HepG2 (cell line): ENCODE results near the gene FGFR3. TPM values are rescaled to one million over a fixed set of nuclear protein-coding genes. Genes with fewer than 3 reads are reported as not detected.

Experiments
- NFE2L1 ChIP-seq: sonication (generic); formaldehyde crosslinking; IDR thresholded peaks from 2 replicates; pipeline ENCODE4 v1.4.0; 2020; ENCODE audit warnings: missing genetic modification reagents, mild to moderate bottlenecking, borderline replicate concordance
- NFKB2 ChIP-seq: sonication (generic); formaldehyde crosslinking; IDR thresholded peaks from 2 replicates; pipeline ENCODE4 v1.4.0; 2020; ENCODE audit warnings: missing genetic modification reagents, borderline replicate concordance
- SIN3A ChIP-seq: IDR thresholded peaks from 2 replicates; pipeline ENCODE4 v1.6.1; 2011; ENCODE audit warnings: low read depth, mild to moderate bottlenecking, control low read depth, low read length, borderline replicate concordance
- SP5 ChIP-seq: IDR thresholded peaks from 2 replicates; pipeline ENCODE4 v1.6.1; 2016; ENCODE audit warnings: low read depth, borderline replicate concordance
- U2AF2 ChIP-seq: fragments of 200-400 bp; formaldehyde crosslinking; IDR thresholded peaks from 2 replicates; pipeline ENCODE4 v1.6.1; 2017; ENCODE audit warnings: low read depth, mild to moderate bottlenecking, low read length
- ZNF746 ChIP-seq: sonication (generic); formaldehyde crosslinking; IDR thresholded peaks from 2 replicates; pipeline ENCODE4 v1.8.0; 2022; ENCODE audit warnings: mild to moderate bottlenecking, missing genetic modification reagents
- ZNF766 ChIP-seq: sonication (generic); formaldehyde crosslinking; IDR thresholded peaks from 2 replicates; pipeline ENCODE4 v1.5.0; 2020; ENCODE audit warnings: missing genetic modification reagents, borderline replicate concordance
- ZNF841 ChIP-seq: sonication (generic); formaldehyde crosslinking; IDR thresholded peaks from 2 replicates; pipeline ENCODE4 v1.8.1; 2023; ENCODE audit warnings: missing genetic modification reagents, borderline replicate concordance
- ZSCAN30 ChIP-seq: sonication (generic); formaldehyde crosslinking; IDR thresholded peaks from 2 replicates; pipeline ENCODE4 v1.5.0; 2020; ENCODE audit warnings: mild to moderate bottlenecking, missing genetic modification reagents
- polyA plus RNA-seq, 8 experiments: library from polyadenylated mRNA; depleted of rRNA in 3 of 8; stranded (reverse) in 7 of 8; unstranded in 1 of 8; fragments of >200 nt; fragmentation: Illumina TruSeq in 4 of 8; extraction: Trizol in 4 of 8; gene quantifications; 2 replicates each; pipeline versions ENCODE4 v1.2.1 to v1.2.3, GENCODE V29; 2011 to 2016; ENCODE audit warnings: low read depth in 4 of 8, missing spikeins in 1 of 8, mixed read lengths in 1 of 8; ENCODE audit not compliant: insufficient read depth in 1 of 8
- total RNA-seq, 5 experiments: library from RNA; depleted of rRNA; stranded (reverse); fragments of >200 nt; fragmentation: Illumina TruSeq; extraction: Trizol; gene quantifications; 2 replicates each; pipeline ENCODE4 v1.2.3, GENCODE V29; 2016; ENCODE audit warnings: low read depth in 1 of 5
- TF ChIP-seq, protein P1 (sequence below): sonication (generic); formaldehyde crosslinking; IDR thresholded peaks from 2 replicates; pipeline ENCODE4 v1.4.0; 2020; ENCODE audit warnings: missing genetic modification reagents
- TF ChIP-seq, protein P2 (sequence below): sonication (generic); IDR thresholded peaks from 2 replicates; pipeline ENCODE4 v1.6.1; 2016; ENCODE audit warnings: low read depth, borderline replicate concordance
- TF ChIP-seq, protein P3 (sequence below): sonication (generic); formaldehyde crosslinking; IDR thresholded peaks from 2 replicates; pipeline ENCODE4 v1.4.0; 2020; ENCODE audit warnings: missing genetic modification reagents, borderline replicate concordance
- TF ChIP-seq, protein P4 (sequence below): IDR thresholded peaks from 2 replicates; pipeline ENCODE4 v1.6.1; 2016; ENCODE audit warnings: mild to moderate bottlenecking
- TF ChIP-seq, protein P5 (sequence below): IDR thresholded peaks from 2 replicates; pipeline ENCODE4 v1.6.1; 2016
- TF ChIP-seq, protein P6 (sequence below): sonication (generic); formaldehyde crosslinking; IDR thresholded peaks from 2 replicates; pipeline ENCODE4 v1.4.0; 2020; ENCODE audit warnings: missing genetic modification reagents, borderline replicate concordance

FGFR3 gene
- total and polyA plus RNA-seq, 2 of the 13 experiments (the other 11 are each of a cell fraction or from before 2014, with no cell fraction given), result 103 to 109 TPM

DNA sequence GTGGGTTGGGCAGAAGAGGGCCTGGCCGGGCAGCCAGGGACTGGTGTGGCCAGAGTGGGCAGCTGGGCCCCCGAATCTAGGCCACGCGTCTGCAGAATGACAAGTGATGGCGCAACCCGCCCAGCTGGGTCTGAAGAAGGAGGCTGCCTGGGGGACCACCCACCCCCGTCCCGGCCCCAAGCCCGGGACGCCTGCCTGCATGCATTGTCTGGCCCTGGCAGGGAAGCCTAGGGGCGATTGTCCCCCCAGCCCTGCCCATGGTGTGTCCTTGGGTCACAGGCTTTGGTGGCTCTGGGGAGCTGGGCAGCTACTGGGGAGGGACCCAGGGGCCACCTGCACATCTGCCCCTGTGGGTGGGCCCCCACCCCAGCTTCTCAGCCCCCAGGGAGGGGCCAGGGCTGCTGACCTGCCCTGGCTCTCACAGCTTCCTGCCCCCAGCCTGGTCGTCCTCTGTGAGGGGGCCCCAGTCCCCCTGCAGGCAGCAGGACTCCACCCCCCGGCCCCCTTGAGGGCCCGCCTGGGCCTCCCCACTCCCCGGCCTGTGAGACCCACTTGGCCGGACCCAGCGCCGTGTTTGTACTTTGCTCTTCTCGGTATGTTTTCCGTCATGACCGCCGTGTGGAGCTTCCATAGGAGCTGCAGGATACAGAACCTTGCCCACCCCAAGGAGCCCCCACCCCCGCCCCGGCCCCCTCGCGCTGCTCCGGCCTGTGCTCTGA is 4.9 kb downstream of the FGFR3 start (continued):
- TF ChIP-seq, protein P1, sequence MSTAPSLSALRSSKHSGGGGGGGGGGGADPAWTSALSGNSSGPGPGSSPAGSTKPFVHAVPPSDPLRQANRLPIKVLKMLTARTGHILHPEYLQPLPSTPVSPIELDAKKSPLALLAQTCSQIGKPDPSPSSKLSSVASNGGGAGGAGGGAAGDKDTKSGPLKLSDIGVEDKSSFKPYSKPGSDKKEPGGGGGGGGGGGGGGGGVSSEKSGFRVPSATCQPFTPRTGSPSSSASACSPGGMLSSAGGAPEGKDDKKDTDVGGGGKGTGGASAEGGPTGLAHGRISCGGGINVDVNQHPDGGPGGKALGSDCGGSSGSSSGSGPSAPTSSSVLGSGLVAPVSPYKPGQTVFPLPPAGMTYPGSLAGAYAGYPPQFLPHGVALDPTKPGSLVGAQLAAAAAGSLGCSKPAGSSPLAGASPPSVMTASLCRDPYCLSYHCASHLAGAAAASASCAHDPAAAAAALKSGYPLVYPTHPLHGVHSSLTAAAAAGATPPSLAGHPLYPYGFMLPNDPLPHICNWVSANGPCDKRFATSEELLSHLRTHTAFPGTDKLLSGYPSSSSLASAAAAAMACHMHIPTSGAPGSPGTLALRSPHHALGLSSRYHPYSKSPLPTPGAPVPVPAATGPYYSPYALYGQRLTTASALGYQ (CRISPR knock-in tag), result peak; percentile 57; the same call in 1 of the 2 replicates
- TF ChIP-seq NFE2L1 (CRISPR knock-in tag) (no peak), ZSCAN30 (CRISPR knock-in tag) (no peak), U2AF2 (no peak), ZNF841 (no peak), ZNF766 (CRISPR knock-in tag) (0 out of 2 replicates have a peak, but pooled peaks have one; percentile 32), ZNF746 (CRISPR knock-in tag) (peak; percentile 49; the same call in 1 of the 2 replicates), SP5 (CRISPR knock-in tag) (peak; percentile 65; the same call in 1 of the 2 replicates), NFKB2 (CRISPR knock-in tag) (0 out of 2 replicates have a peak, but pooled peaks have one; percentile 20), SIN3A (0 out of 2 replicates have a peak, but pooled peaks have one; percentile 59)
- TF ChIP-seq, protein P2, sequence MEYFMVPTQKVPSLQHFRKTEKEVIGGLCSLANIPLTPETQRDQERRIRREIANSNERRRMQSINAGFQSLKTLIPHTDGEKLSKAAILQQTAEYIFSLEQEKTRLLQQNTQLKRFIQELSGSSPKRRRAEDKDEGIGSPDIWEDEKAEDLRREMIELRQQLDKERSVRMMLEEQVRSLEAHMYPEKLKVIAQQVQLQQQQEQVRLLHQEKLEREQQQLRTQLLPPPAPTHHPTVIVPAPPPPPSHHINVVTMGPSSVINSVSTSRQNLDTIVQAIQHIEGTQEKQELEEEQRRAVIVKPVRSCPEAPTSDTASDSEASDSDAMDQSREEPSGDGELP, result peak; percentile 89
- TF ChIP-seq, protein P3, sequence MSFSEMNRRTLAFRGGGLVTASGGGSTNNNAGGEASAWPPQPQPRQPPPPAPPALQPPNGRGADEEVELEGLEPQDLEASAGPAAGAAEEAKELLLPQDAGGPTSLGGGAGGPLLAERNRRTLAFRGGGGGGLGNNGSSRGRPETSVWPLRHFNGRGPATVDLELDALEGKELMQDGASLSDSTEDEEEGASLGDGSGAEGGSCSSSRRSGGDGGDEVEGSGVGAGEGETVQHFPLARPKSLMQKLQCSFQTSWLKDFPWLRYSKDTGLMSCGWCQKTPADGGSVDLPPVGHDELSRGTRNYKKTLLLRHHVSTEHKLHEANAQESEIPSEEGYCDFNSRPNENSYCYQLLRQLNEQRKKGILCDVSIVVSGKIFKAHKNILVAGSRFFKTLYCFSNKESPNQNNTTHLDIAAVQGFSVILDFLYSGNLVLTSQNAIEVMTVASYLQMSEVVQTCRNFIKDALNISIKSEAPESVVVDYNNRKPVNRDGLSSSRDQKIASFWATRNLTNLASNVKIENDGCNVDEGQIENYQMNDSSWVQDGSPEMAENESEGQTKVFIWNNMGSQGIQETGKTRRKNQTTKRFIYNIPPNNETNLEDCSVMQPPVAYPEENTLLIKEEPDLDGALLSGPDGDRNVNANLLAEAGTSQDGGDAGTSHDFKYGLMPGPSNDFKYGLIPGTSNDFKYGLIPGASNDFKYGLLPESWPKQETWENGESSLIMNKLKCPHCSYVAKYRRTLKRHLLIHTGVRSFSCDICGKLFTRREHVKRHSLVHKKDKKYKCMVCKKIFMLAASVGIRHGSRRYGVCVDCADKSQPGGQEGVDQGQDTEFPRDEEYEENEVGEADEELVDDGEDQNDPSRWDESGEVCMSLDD (CRISPR knock-in tag), result peak; percentile 85; the same call in 1 of the 2 replicates
- TF ChIP-seq, protein P4, sequence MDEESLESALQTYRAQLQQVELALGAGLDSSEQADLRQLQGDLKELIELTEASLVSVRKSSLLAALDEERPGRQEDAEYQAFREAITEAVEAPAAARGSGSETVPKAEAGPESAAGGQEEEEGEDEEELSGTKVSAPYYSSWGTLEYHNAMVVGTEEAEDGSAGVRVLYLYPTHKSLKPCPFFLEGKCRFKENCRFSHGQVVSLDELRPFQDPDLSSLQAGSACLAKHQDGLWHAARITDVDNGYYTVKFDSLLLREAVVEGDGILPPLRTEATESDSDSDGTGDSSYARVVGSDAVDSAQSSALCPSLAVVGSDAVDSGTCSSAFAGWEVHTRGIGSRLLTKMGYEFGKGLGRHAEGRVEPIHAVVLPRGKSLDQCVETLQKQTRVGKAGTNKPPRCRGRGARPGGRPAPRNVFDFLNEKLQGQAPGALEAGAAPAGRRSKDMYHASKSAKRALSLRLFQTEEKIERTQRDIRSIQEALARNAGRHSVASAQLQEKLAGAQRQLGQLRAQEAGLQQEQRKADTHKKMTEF (CRISPR knock-in tag), result peak; percentile 51; the same call in 1 of the 2 replicates
- TF ChIP-seq, protein P5, sequence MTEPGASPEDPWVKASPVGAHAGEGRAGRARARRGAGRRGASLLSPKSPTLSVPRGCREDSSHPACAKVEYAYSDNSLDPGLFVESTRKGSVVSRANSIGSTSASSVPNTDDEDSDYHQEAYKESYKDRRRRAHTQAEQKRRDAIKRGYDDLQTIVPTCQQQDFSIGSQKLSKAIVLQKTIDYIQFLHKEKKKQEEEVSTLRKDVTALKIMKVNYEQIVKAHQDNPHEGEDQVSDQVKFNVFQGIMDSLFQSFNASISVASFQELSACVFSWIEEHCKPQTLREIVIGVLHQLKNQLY (CRISPR knock-in tag), result 0 out of 2 replicates have a peak, but pooled peaks have one; percentile 36
- TF ChIP-seq, protein P6, sequence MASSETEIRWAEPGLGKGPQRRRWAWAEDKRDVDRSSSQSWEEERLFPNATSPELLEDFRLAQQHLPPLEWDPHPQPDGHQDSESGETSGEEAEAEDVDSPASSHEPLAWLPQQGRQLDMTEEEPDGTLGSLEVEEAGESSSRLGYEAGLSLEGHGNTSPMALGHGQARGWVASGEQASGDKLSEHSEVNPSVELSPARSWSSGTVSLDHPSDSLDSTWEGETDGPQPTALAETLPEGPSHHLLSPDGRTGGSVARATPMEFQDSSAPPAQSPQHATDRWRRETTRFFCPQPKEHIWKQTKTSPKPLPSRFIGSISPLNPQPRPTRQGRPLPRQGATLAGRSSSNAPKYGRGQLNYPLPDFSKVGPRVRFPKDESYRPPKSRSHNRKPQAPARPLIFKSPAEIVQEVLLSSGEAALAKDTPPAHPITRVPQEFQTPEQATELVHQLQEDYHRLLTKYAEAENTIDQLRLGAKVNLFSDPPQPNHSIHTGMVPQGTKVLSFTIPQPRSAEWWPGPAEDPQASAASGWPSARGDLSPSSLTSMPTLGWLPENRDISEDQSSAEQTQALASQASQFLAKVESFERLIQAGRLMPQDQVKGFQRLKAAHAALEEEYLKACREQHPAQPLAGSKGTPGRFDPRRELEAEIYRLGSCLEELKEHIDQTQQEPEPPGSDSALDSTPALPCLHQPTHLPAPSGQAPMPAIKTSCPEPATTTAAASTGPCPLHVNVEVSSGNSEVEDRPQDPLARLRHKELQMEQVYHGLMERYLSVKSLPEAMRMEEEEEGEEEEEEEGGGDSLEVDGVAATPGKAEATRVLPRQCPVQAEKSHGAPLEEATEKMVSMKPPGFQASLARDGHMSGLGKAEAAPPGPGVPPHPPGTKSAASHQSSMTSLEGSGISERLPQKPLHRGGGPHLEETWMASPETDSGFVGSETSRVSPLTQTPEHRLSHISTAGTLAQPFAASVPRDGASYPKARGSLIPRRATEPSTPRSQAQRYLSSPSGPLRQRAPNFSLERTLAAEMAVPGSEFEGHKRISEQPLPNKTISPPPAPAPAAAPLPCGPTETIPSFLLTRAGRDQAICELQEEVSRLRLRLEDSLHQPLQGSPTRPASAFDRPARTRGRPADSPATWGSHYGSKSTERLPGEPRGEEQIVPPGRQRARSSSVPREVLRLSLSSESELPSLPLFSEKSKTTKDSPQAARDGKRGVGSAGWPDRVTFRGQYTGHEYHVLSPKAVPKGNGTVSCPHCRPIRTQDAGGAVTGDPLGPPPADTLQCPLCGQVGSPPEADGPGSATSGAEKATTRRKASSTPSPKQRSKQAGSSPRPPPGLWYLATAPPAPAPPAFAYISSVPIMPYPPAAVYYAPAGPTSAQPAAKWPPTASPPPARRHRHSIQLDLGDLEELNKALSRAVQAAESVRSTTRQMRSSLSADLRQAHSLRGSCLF (CRISPR knock-in tag), result no peak
